Right ventricle myocardium superior (tissue), 1 donor: ENCODE measurements around the gene GJC2. TPM values are rescaled to one million over a fixed set of nuclear protein-coding genes. Genes with fewer than 3 reads are reported as not detected.
"Not testable (repeated sequence)": the region's sequence is repeated elsewhere in the genome, so short reads cannot be mapped to it uniquely, and the experiment has no call there.

Experiments
- ATAC-seq: fragments of 200-7000 bp; cut with Tn5 transposase; one replicate; pipeline ENCODE4 v1.9.1; 2020; ENCODE audit warnings: mild to moderate bottlenecking; ENCODE audit not compliant: poor library complexity
- DNase-seq: peaks from one replicate; pipeline ENCODE4 v3.0.0-alpha.2; 2020
- intact Hi-C: fragments of 100-400 bp; cut with DNase I; formaldehyde crosslinking; loops from one replicate; pipeline ENCODE4 v1.11.2; 2022
- total RNA-seq: library from RNA; stranded (reverse); fragmentation: NEBNext Ultra II Directional; extraction: Animal tissue kit (Norgen Biotek cat#: 25700); gene quantifications from one replicate; pipeline ENCODE4 v1.2.1, GENCODE V29; 2021
- donor health status: DM: no; HTN: yes; CAD: no; lungs with severe emphysema.

Gene GJC2
- total RNA-seq, 1 donor from 2014 or later, result 1.6 TPM

GRCh38 chr1:228111315-228111714 is 38.4 kb upstream of the GJC2 start:
- ATAC-seq, intact Hi-C loops, DNase-seq: not testable (repeated sequence)

GRCh38 chr1:228112167-228112566 is 37.6 kb upstream of the GJC2 start:
- intact Hi-C loops, result no loop called here
- ATAC-seq, result no peak

GRCh38 chr1:228112617-228113016 is 37.1 kb upstream of the GJC2 start:
- DNase-seq (no peak), ATAC-seq (no peak)
- intact Hi-C loops, result no loop called here

More at GRCh38 chr1:228112167-228112566, 37.6 kb upstream of the GJC2 start:
- DNase-seq, result no peak

GRCh38 chr1:228114827-228115226 is 34.9 kb upstream of the GJC2 start:
- intact Hi-C loops, result no loop called here
- DNase-seq, result no peak
- ATAC-seq, result no peak

GRCh38 chr1:228117335-228117734 is 32.4 kb upstream of the GJC2 start:
- no peak for ATAC-seq
- intact Hi-C loops, result no loop called here
- DNase-seq, result no peak

- DNase-seq, result no peak
- ATAC-seq, result no peak
- intact Hi-C loops, result no loop called here
Measured at GRCh38 chr1:228118040-228118439, 31.7 kb upstream of the GJC2 start.

GRCh38 chr1:228120351-228120750 is 29.4 kb upstream of the GJC2 start:
- DNase-seq (no peak), ATAC-seq (no peak)
- intact Hi-C loops, result loop anchor here (10.0 kb wide), 1 partner anchor 374 kb away; no protein-coding TSS in a partner anchor

GRCh38 chr1:228120857-228121489 is 28.8 kb upstream of the GJC2 start:
- DNase-seq (no peak), ATAC-seq (no peak)
- intact Hi-C loops, result loop anchor here (10.0 kb wide), 1 partner anchor 374 kb away; no protein-coding TSS in a partner anchor

- ATAC-seq (no peak), DNase-seq (no peak)
- intact Hi-C loops, result loop anchor here (10.0 kb wide), 1 partner anchor 372 kb away; no protein-coding TSS in a partner anchor
Measured at GRCh38 chr1:228122921-228123441, 26.7 kb upstream of the GJC2 start.

GRCh38 chr1:228123505-228123904 is 26.2 kb upstream of the GJC2 start:
- no peak for ATAC-seq
- DNase-seq, result no peak
- intact Hi-C loops, result loop anchor here (10.0 kb wide), 1 partner anchor 371 kb away; no protein-coding TSS in a partner anchor

GRCh38 chr1:228125185-228125584 is 24.5 kb upstream of the GJC2 start:
- DNase-seq, result no peak
- intact Hi-C loops, result loop anchor here (10.0 kb wide), 1 partner anchor 370 kb away; no protein-coding TSS in a partner anchor
- ATAC-seq, result no peak

GRCh38 chr1:228131766-228132165 is 18.0 kb upstream of the GJC2 start:
- ATAC-seq (no peak), DNase-seq (no peak)
- intact Hi-C loops, result loop anchor here (5.0 kb wide), 1 partner anchor 381 kb away; no protein-coding TSS in a partner anchor

- DNase-seq (no peak), ATAC-seq (no peak)
- intact Hi-C loops, result loop anchor here (5.0 kb wide), 1 partner anchor 378 kb away; no protein-coding TSS in a partner anchor
Measured at GRCh38 chr1:228134591-228134990, 15.1 kb upstream of the GJC2 start.

GRCh38 chr1:228136901-228137300 is 12.8 kb upstream of the GJC2 start:
- intact Hi-C loops, result no loop called here
- ATAC-seq (no peak), DNase-seq (no peak)

GRCh38 chr1:228139406-228139930 is 10.3 kb upstream of the GJC2 start:
- DNase-seq (no peak), ATAC-seq (no peak)
- intact Hi-C loops, result no loop called here

- intact Hi-C loops, result loop anchor here (2.0 kb wide), 1 partner anchor 25 kb away; the partner anchor contains the start of gene IBA57
- peak; percentile 94 for ATAC-seq
- DNase-seq, result peak; percentile 100
Measured at GRCh38 chr1:228139931-228140723, 9.6 kb upstream of the GJC2 start, which contains the start of gene GUK1. TSS of gene GUK1 (plus strand) at chr1:228140279. CDS start at chr1:228140303, 24 bp downstream.

- intact Hi-C loops, result loop anchor here (2.0 kb wide), 1 partner anchor 24 kb away; the partner anchor contains the start of gene IBA57
Measured at GRCh38 chr1:228140724-228141225, 9.0 kb upstream of the GJC2 start.

GRCh38 chr1:228141226-228142044 is 8.3 kb upstream of the GJC2 start:
- DNase-seq, result peak; percentile 86
- intact Hi-C loops, result loop anchor here (2.0 kb wide), 1 partner anchor 23 kb away; the partner anchor contains the start of gene IBA57
- peak; percentile 19 for ATAC-seq

More at GRCh38 chr1:228140724-228141225, 9.0 kb upstream of the GJC2 start:
- DNase-seq (peak; percentile 47), ATAC-seq (no peak)
